SH-SY5Y (cell line): Measurements from ENCODE around the gene LRRFIP1.

ENCODE experiments used
- GATA2 ChIP-seq: IDR thresholded peaks from 2 replicates; pipeline ENCODE4 v1.6.1; 2011; ENCODE audit warnings: mild to moderate bottlenecking, low read depth, low read length
- GATA3 ChIP-seq: IDR thresholded peaks from 2 replicates; pipeline ENCODE4 v1.6.1; 2011; ENCODE audit warnings: low read depth, mild to moderate bottlenecking, low read length, moderate library complexity

LRRFIP1 gene

GRCh38 chr2:237603718-237604362 is 23.5 kb upstream of the LRRFIP1 start:
- TF ChIP-seq GATA2 = no peak
- TF ChIP-seq GATA3 = no peak

- TF ChIP-seq GATA2 = no peak
- no peak for TF ChIP-seq GATA3
Observed at GRCh38 chr2:237604391-237604790, 23.0 kb upstream of the LRRFIP1 start.

- TF ChIP-seq GATA2 (no peak), GATA3 (no peak)
Observed at GRCh38 chr2:237604960-237605359, 22.4 kb upstream of the LRRFIP1 start.

GRCh38 chr2:237612527-237613357 is 14.6 kb upstream of the LRRFIP1 start:
- TF ChIP-seq GATA2 = no peak
- TF ChIP-seq GATA3 = no peak

- TF ChIP-seq GATA2 (no peak), GATA3 (no peak)
Observed at GRCh38 chr2:237613679-237614078, 13.7 kb upstream of the LRRFIP1 start.

- TF ChIP-seq GATA2 = peak; percentile 64
- TF ChIP-seq GATA3 = 0 out of 2 replicates have a peak, but pooled peaks have one; percentile 26
Observed at GRCh38 chr2:237614151-237614720, 13.2 kb upstream of the LRRFIP1 start.

GRCh38 chr2:237615631-237616249 is 11.6 kb upstream of the LRRFIP1 start:
- TF ChIP-seq GATA2 (no peak), GATA3 (no peak)

- TF ChIP-seq GATA3 (no peak), GATA2 (no peak)
Observed at GRCh38 chr2:237616373-237616733, 11.0 kb upstream of the LRRFIP1 start.

GRCh38 chr2:237616734-237617586 is 10.4 kb upstream of the LRRFIP1 start:
- no peak for TF ChIP-seq GATA2
- TF ChIP-seq GATA3 = no peak

- TF ChIP-seq GATA3 (no peak), GATA2 (no peak)
Observed at GRCh38 chr2:237617587-237617982, 9.8 kb upstream of the LRRFIP1 start.

GRCh38 chr2:237618449-237618848 is 8.9 kb upstream of the LRRFIP1 start:
- TF ChIP-seq GATA3 (no peak), GATA2 (no peak)

GRCh38 chr2:237623428-237624403 is 3.7 kb upstream of the LRRFIP1 start:
- TF ChIP-seq GATA2 = no peak
- no peak for TF ChIP-seq GATA3
